ENCODE results near the gene PRSS38.

The PRSS38 gene

GRCh38 chr1:227793948-227794816 lies 21.3 kb upstream of the PRSS38 start:
- no peak for TF ChIP-seq ZNF274 (IDR thresholded peaks at IDR 0.05; ENCODE audit: low read depth, low read length)

DNA sequence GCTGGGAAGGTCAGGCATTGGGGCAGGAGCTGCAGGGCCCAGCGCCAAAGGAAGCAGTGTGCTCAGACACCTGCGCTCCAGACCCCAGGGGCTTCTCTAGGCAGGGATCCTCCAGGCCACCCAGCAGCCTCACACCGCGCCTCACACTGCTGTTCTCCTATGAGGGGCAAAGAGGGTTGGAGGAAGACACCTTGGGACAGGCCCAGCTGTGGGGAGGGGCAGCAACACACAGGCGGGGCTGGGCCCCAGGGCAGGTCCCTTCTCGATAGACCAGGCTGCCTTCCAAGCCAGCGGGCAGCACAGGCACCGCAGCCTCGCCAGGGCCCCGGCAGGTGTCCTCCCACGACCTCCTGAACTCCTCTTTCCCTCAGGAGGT lies 20.7 kb upstream of the PRSS38 start:
- H3K4me3 ChIP-seq (ENCODE audit: low read length): no peak overlapping the region
- no peak for TF ChIP-seq ZNF274 (IDR thresholded peaks at IDR 0.05; ENCODE audit: low read depth, low read length)

More at GRCh38 chr1:227793948-227794816, 21.3 kb upstream of the PRSS38 start:
- no peak overlapping the region for H3K4me3 ChIP-seq (ENCODE audit: low read length)

DNA sequence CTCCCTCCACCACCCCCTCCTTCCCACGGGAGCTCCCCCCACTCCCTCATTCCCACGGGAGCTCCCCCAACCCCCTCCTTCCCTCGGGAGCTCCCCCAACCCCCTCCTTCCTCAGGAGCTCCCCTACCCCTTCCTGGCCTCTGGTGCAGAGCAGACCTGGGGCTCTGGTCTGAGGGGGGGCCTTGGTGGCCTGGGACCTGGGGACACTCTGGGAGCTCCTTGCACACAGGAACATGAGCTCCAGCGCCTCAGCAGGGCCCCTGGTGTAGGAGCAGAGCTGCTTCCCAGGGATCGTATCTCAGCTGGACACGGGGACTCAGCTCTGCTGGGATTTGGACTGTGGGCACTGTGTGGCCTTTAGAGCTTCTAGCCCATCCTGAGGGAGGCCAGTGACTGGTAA lies 19.7 kb upstream of the PRSS38 start:
- H3K4me3 ChIP-seq (ENCODE audit: low read length): no peak overlapping the region
- no peak for TF ChIP-seq ZNF274 (IDR thresholded peaks at IDR 0.05; ENCODE audit: low read depth, low read length)

GRCh38 chr1:227796359-227796915 lies 19.0 kb upstream of the PRSS38 start:
- H3K4me3 ChIP-seq (ENCODE audit: low read length): no peak overlapping the region
- no peak for TF ChIP-seq ZNF274 (IDR thresholded peaks at IDR 0.05; ENCODE audit: low read depth, low read length)

GRCh38 chr1:227797144-227797543 lies 18.3 kb upstream of the PRSS38 start:
- no peak for TF ChIP-seq ZNF274 (IDR thresholded peaks at IDR 0.05; ENCODE audit: low read depth, low read length)
- H3K4me3 ChIP-seq (ENCODE audit: low read length): no peak overlapping the region

GRCh38 chr1:227797625-227798024 lies 17.9 kb upstream of the PRSS38 start:
- no peak overlapping the region for H3K4me3 ChIP-seq (ENCODE audit: low read length)
- no peak for TF ChIP-seq ZNF274 (IDR thresholded peaks at IDR 0.05; ENCODE audit: low read depth, low read length)

GRCh38 chr1:227798078-227798802 lies 17.2 kb upstream of the PRSS38 start:
- no peak overlapping the region for H3K4me3 ChIP-seq (ENCODE audit: low read length)
- TF ChIP-seq ZNF274 (IDR thresholded peaks at IDR 0.05; ENCODE audit: low read depth, low read length): no peak

DNA sequence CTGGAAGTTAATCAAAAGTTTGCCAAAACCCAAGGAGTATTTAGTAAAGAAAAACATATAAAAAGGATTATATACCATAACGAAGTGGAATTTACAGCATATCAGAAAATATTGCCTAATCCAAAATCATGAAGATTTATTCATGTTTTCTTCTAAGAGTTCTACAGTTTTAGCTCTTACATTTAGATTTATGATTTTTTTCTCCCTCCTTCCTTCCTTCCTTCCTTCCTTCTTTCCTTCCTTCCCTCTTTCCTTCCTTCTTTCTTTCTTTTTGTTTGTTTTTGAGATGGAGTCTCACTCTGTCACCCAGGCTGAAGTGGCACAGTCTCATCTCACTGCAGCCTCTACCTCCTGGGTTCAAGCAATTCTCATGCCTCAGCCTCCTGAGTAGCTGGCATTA lies 15.7 kb upstream of the PRSS38 start:
- no peak for TF ChIP-seq ZNF274 (IDR thresholded peaks at IDR 0.05; ENCODE audit: low read depth, low read length)
- H3K4me3 ChIP-seq (ENCODE audit: low read length): no peak overlapping the region

DNA sequence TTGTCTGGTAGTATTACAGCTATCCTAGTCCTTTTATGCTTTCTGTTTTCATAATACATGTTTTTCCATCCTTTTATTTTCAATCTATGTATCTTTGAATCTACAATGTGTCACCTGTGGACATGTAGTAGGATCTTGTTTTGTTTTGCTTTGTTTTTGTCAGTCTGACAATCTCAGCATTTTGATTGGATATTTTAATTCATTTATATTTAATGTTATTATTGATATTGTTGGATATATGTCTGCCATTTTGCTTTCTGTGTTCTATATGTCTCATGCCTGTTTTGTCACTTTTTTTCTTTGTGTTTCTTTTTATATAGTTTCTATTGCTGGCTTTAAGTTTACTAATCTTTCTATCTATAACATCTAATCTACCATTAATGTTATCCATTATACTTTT lies 11.5 kb upstream of the PRSS38 start:
- no peak overlapping the region for H3K4me3 ChIP-seq (ENCODE audit: low read length)
- no peak for TF ChIP-seq ZNF274 (IDR thresholded peaks at IDR 0.05; ENCODE audit: low read depth, low read length)

DNA sequence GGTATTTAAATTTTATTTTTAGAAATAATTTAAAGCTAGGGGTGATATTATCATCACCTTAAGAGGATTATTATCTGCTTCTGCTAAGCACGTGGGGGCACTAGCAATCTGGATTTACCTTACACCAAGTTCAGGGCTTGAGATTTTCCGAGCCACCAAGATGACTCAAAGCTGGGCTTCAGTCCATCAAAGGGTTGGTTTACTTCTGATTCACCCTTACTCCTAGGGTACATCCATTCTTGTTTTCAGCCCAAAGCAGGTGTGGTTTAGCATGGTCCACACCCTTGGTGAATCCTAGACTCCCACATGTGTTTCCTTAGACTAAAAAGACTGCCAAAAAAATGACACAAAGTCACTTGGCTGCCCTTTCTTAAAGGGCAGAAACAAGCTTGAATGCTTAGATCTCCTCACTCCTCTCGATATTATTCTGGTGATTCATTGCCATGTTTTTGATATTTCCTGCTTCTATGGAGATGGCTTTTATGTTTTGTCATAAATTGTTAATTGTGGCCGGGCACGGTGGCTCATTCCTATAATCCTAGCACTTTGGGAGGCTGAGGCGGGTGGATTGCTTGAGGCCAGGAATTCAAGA lies 9.8 kb upstream of the PRSS38 start:
- TF ChIP-seq ZNF274 (IDR thresholded peaks at IDR 0.05; ENCODE audit: low read depth, low read length): no peak
- H3K4me3 ChIP-seq (ENCODE audit: low read length): no peak overlapping the region

DNA sequence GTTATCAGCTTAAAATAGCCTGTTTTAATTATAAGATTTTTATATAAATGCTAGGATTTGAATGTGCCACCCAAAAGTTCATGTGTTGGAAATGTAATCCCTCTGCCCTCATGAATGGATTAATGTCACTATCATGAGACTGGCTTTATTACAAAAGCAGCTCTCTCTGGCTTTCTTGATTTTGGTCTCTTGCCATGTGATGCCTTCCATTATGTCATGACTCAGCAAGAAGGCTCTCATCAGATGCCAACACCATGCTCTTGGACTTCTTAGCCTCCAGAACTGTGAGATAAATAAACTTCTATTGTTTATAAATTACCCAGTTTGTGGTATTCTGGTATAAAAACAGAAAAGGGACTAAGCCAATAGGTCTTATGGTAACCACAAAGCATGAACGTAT lies 6.9 kb upstream of the PRSS38 start:
- TF ChIP-seq ZNF274 (IDR thresholded peaks at IDR 0.05; ENCODE audit: low read depth, low read length): no peak
- no peak overlapping the region for H3K4me3 ChIP-seq (ENCODE audit: low read length)

DNA sequence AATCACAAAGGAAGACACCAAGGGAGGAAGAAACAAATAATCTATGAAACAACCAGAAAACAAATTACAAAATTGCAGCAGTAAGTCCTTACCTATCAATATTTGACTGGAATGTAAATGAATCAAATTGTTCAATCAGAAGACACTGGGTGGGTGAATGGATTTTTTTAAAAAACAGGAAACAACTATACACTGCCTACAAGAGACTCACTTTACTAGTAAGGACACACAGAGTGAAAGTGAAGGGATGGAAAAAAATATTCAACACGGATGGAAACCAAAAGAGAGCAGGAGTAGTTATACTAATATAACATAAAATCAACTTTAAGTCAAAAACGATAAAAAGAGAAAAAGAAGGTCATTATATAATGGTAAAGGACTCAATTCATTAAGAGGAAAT lies 6.4 kb upstream of the PRSS38 start:
- no peak overlapping the region for H3K4me3 ChIP-seq (ENCODE audit: low read length)
- TF ChIP-seq ZNF274 (IDR thresholded peaks at IDR 0.05; ENCODE audit: low read depth, low read length): no peak

- TF ChIP-seq ZNF274 (IDR thresholded peaks at IDR 0.05; ENCODE audit: low read depth, low read length): no peak
- H3K4me3 ChIP-seq (ENCODE audit: low read length): no peak overlapping the region
Observed at GRCh38 chr1:227813962-227814361, 1.5 kb upstream of the PRSS38 start.

- TF ChIP-seq ZNF274 (IDR thresholded peaks at IDR 0.05; ENCODE audit: low read depth, low read length): no peak
- H3K4me3 ChIP-seq (ENCODE audit: low read length): no peak overlapping the region
Observed at GRCh38 chr1:227816750-227817446, 1.4 kb downstream of the PRSS38 start.
